Cardiac fibroblast (primary cell): ENCODE data around the gene FRAS1.

Experiments used
- DNase-seq, 2 donors: peaks; one replicate each; pipeline versions ENCODE4 v3.0.0 to v3.0.0-alpha.2; 2010; ENCODE audit warnings: low read depth in 2 of 2
- H3K4me3 ChIP-seq, 2 donors: replicated peaks in 1 of 2; 1 replicate in 1 of 2; 2 replicates in 1 of 2; pipeline ENCODE4 v1.5.1; 2011; ENCODE audit warnings: low read depth in 2 of 2, low read length in 2 of 2, mild to moderate bottlenecking in 2 of 2, moderate library complexity in 1 of 2
- TF ChIP-seq, protein P1 (sequence below): IDR thresholded peaks from one replicate; pipeline ENCODE4 v1.5.1; 2011; ENCODE audit warnings: low read depth, mild to moderate bottlenecking, low read length, inconsistent platforms

Gene FRAS1

DNA sequence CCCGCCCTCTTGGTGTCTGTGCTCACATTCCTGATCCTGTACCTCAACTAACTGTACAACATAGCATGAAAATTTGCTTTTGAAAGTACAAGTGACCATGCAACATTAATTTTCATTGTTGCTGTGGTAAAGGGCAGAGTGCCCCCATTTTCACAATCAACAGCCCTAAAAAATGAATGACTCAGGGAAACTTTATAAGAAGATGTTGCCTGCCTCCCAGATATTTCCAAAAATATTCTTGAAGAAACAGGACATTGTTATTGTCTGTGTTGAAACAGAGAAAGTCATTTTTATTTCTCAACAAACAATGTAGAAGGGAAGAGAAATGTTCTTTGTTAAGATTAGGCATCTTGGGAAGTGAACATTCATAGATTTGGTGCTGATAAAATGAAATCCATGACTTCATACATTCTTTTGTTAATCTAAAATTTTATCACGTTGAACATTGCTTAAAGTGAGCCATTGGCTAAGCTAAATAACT is 380.5 kb downstream of the FRAS1 start:
- TF ChIP-seq, protein P1, sequence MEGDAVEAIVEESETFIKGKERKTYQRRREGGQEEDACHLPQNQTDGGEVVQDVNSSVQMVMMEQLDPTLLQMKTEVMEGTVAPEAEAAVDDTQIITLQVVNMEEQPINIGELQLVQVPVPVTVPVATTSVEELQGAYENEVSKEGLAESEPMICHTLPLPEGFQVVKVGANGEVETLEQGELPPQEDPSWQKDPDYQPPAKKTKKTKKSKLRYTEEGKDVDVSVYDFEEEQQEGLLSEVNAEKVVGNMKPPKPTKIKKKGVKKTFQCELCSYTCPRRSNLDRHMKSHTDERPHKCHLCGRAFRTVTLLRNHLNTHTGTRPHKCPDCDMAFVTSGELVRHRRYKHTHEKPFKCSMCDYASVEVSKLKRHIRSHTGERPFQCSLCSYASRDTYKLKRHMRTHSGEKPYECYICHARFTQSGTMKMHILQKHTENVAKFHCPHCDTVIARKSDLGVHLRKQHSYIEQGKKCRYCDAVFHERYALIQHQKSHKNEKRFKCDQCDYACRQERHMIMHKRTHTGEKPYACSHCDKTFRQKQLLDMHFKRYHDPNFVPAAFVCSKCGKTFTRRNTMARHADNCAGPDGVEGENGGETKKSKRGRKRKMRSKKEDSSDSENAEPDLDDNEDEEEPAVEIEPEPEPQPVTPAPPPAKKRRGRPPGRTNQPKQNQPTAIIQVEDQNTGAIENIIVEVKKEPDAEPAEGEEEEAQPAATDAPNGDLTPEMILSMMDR = no peak
- H3K4me3 ChIP-seq = no peak overlapping the region

DNA sequence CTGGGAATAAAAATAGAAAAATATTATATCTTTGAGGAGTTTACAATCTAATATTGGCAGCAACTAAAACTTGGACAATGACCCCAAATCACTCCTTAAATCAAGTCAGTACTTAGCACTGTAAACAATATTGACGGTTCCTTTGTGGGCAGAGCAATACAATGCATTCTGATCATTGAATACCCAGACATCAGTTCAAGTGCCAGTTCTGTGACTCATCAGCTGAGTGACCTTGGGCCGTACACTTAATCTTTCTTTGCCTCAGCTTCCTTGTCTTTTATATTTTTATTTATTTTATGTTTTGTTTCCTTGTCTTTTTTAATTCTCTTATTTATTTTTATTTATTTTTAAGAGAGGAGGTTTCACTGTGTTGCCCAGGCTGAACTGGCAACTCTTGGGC is 382.2 kb downstream of the FRAS1 start:
- H3K4me3 ChIP-seq = no peak overlapping the region
- TF ChIP-seq, protein P1 = no peak
- DNase-seq = peak in 1 of 2 donors; percentile 6

More for the DNA sequence above, 380.5 kb downstream of the FRAS1 start:
- DNase-seq = peak; percentile 9 to 11

DNA sequence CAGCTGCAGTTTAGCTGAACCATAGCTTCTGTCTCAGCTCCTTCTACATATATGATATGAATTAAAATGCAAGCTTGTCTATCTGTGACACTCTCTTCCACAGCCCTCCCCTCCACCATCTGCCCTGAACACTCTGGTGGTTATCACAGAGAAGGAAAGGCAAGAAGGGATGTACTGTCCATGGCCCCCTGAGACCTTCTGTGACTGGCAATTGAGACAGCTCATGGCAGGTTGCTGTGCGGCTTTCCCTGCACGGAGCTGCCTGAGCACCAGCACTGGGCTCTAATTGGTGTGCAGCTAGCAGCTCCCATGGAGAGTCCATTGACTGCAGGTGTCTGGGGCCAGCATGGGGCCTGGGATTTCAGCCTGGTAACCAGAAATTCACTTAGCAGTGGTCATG is 384.6 kb downstream of the FRAS1 start:
- no peak for DNase-seq
- TF ChIP-seq, protein P1 = no peak
- no peak overlapping the region for H3K4me3 ChIP-seq

DNA sequence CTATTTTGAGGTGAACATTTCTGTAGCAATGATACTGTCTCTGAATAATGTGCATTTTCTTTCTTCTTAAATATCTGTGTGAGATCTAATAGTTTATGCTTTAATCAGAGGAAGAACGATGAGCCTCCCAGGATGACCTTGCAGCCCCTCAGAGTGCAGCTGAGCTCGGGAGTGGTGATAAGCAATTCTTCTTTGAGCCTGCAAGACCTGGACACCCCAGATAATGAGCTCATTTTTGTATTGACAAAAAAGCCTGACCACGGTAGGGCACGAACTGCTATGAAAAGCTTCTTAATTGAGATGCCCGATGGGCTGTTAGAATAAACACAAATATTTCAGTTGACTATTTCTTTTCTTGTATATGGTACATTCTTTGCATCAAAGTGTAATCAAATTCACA is 389.5 kb downstream of the FRAS1 start:
- H3K4me3 ChIP-seq = no peak overlapping the region
- no peak for DNase-seq
- TF ChIP-seq, protein P1 = no peak

DNA sequence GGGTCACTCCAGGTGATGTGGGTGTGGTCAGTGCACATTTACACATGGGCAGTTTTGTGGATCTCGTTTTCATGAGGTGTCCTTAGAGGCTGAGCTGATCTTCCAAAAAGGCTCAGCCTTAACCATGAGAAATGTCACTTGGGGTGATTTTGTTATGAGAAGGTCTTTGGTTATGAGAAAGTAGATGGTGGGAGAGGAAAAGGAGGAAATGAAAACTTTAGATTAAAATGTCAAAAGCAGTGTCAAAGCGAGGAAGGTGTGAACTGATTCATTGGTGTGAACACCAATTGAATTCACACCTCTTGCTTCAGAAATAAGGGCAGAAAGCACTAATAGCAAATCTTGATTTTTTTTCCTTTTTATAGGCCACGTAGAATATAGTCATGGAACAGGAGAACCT is 394.3 kb downstream of the FRAS1 start:
- no peak overlapping the region for H3K4me3 ChIP-seq
- no peak for DNase-seq
- TF ChIP-seq, protein P1 = no peak

DNA sequence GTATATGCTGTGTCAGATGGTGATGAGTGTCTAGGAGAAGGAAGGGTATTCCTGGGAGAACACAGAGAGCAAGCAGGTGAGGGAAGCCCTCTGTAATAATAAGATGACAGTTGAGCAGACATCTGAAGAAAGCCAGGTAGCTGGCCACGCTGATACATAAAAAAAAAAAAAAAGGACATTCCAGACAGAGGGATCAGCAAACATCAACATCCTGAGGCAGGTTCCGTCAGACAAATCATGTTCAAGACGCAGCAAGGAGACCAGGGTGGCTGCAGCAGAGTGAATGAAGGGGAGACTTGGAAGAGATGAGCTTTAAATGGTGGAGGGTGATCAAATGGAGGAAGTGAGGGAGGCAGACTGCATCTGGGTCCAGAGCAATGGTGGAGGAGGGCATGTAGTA is 396.9 kb downstream of the FRAS1 start:
- TF ChIP-seq, protein P1 = no peak
- H3K4me3 ChIP-seq = no peak overlapping the region
- no peak for DNase-seq

DNA sequence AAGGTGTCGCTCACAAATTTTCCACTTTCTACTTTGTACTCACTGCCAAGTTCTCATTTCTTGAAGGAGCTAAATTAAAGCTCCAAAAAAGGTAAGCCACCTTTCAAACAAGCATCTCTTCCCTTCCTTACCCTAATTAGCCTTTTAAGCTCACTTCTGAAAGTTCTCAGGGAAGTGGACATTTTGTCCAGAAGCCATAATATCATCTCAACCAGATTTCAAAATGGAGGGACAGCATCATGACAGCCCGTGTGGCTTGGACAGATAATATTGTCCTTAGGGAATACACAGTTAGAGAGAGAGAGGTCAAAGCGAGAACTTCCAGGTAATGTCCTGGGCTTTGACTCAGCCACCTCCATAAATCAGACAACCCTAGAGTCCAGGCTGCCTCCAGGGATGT is 400.6 kb downstream of the FRAS1 start:
- TF ChIP-seq, protein P1 = no peak

More for the DNA sequence above, 400.6 kb downstream of the FRAS1 start:
- H3K4me3 ChIP-seq = no peak overlapping the region
- no peak for DNase-seq
